Subcutaneous adipose tissue (tissue), 4 donors: ENCODE data around the gene PLBD2. TPM values are rescaled to one million over a fixed set of nuclear protein-coding genes. Genes with fewer than 3 reads are reported as not detected.

Experiments used
- total RNA-seq, 4 donors: library from RNA; depleted of rRNA; stranded (reverse); fragments of >200 nt; gene quantifications; one replicate each; pipeline ENCODE4 v1.1.0, GENCODE V29; 2016
- TF ChIP-seq, protein P1 (sequence below): fragments of 450-650 bp; IDR thresholded peaks from one replicate; pipeline ENCODE4 v1.5.1; 2016; ENCODE audit warnings: low read depth, mild to moderate bottlenecking, control low read depth, antibody characterized with exemption, moderate library complexity

Gene PLBD2
- total RNA-seq, 4 donors from 2014 or later = 31.8 to 69.7 (median 59.5) TPM

DNA sequence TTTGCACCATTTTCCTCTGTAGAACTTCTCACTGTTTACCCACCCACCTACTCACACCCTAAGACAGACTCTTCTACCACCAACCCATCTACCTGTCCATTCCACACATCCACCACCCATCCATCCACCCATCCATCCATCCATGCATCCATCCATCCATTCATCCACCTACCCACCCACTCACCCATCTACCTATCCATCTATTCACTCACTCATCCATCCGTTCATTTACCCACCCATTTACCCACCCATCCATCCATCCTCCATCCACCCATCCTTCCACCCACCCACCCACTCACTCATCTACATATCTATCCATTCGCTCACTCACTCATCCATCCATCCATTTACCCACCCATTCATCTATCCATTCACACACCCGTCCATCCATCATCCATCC, 15.1 kb downstream of the PLBD2 start:
- TF ChIP-seq, protein P1, sequence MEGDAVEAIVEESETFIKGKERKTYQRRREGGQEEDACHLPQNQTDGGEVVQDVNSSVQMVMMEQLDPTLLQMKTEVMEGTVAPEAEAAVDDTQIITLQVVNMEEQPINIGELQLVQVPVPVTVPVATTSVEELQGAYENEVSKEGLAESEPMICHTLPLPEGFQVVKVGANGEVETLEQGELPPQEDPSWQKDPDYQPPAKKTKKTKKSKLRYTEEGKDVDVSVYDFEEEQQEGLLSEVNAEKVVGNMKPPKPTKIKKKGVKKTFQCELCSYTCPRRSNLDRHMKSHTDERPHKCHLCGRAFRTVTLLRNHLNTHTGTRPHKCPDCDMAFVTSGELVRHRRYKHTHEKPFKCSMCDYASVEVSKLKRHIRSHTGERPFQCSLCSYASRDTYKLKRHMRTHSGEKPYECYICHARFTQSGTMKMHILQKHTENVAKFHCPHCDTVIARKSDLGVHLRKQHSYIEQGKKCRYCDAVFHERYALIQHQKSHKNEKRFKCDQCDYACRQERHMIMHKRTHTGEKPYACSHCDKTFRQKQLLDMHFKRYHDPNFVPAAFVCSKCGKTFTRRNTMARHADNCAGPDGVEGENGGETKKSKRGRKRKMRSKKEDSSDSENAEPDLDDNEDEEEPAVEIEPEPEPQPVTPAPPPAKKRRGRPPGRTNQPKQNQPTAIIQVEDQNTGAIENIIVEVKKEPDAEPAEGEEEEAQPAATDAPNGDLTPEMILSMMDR = no peak

DNA sequence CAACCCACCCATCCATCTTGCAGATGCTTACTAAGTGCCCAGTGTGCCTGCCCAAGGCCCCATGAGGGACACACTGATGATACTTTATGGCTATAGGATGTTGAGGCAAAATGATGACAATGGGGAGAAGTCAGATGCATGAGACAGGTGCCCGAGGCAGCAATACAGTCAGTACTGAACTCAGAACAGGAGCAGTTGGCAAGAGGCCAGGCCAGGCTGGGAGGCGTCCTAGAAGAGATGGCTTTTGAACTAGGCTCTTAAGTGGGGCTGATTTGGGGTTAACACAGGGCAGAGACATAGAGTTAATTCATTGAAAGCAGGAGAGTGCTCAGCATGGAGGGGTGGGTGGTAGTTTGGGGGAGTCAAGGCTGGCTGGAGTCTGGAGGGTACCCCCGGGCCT, 15.6 kb downstream of the PLBD2 start:
- TF ChIP-seq, protein P1 = no peak

DNA sequence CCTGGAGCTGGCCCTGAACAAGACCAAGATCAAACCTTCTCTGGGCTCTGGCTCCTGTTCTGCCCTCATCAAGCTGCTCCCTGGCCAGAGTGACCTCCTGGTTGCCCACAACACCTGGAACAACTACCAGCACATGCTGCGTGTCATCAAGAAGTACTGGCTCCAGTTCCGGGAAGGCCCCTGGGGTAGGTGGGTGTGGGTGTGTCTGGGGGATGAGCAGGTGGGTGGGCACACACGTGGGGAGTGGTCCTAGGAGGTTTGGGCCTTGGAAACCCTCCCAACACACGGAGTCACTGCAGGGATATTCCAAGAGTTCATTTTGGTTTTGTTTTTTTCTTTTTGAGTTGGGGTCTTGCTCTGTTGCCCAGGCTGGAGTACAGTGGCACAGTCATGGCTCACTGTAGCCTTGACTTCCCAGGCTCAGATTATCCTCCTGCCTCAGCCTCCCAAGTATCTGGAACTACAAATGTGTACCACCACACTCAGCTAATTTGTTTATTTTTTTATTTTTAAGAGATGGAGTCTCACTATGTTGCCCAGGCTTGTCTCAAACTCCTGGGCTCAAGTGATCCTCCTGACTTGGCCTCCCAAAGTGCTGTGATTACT, 16.5 kb downstream of the PLBD2 start:
- TF ChIP-seq, protein P1 = no peak

DNA sequence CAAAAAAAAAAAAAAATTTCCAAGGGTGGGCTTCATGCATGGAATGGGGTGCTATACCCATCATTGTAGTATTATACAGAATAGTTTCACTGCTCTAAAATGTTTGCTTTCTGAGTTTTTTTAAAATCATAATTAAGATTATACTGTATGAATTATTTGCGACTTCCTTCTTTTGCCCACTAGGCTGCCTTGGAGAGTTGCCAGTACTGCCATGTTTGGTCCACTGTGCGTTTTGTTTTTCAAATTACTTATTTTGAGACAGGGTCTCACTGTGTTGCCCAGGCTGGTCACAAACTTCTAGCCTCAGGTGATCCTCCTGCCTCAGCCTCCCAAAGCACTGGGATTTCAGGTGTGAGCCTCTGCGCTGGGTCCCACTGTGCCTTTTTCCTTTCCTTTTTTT, 19.9 kb downstream of the PLBD2 start:
- TF ChIP-seq, protein P1 = no peak

DNA sequence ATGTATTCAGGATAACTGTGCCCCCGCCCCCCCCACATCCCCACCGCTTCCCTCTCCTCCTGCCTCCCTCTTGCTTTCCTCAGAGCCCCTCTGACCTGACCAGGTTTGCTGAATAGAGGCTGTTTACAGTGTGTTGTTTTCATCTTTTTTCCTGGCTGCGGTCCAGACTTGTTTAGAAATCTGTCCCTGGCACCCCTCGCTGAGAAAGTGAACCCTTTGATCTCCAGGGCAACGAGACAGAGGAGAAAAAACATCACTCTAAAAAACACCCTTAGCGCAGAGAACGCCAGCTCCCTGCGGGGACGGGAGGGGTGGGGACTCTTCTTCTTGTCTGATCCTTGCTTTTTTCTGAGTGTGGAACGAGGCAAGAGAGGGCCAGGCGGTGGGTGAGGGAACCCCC, 22.8 kb downstream of the PLBD2 start:
- TF ChIP-seq, protein P1 = no peak

DNA sequence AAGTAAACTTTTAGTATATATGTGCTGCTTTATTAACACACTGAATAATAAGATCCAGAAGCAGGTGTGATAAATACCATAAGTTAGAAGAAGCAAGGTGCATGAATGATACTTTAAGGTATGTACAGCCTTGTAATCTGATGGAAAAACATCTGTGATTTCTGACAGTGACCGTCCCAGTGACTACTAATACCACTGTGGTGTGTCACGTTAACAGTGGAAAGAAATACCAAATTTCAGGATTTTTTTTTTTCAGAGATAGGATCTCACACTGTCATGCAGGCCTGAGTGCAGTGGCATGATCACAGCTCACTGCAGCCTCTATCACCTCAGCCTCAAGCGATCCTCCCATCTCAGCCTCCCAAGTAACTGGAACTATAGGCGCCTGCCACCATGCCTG, 23.8 kb downstream of the PLBD2 start:
- TF ChIP-seq, protein P1 = no peak

DNA sequence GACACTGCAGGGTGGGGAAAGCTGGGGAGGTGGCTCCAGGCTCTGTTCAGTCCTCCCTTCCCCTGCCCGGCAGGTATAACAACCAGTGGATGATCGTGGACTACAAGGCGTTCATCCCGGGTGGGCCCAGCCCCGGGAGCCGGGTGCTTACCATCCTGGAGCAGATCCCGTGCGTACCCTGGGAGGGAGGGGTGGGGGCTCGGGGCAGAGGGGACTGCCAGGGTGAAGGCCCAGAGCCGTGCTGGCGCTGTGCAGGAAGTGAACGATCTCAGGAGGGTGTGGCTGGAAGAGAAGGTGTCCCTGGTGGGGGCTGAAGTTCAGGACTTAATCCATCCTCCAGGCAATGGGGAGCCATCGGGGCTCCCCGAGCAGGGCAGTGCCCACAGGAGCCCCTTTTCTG, 26.4 kb downstream of the PLBD2 start:
- TF ChIP-seq, protein P1 = no peak
